H9 (cell line): ENCODE results near the gene MITF. TPM values are rescaled to one million over a fixed set of nuclear protein-coding genes. Genes with fewer than 3 reads are reported as not detected.

Experiments
- DNase-seq: peaks from one replicate; pipeline ENCODE4 v3.0.0-alpha.2; 2017
- H2AFZ ChIP-seq: one replicate; pipeline ENCODE4 v1.6.1; 2013; ENCODE audit warnings: mild to moderate bottlenecking, low read length, control low read depth, moderate library complexity
- H2AK5ac ChIP-seq: 2 replicates; pipeline ENCODE4 v1.6.1; 2013; ENCODE audit warnings: low read length, control low read depth, mixed read lengths; ENCODE audit not compliant: insufficient read length
- H2BK120ac ChIP-seq: one replicate; pipeline ENCODE4 v1.6.1; 2013; ENCODE audit warnings: low read depth, mild to moderate bottlenecking, low read length, control low read depth, inconsistent platforms; ENCODE audit not compliant: poor library complexity, severe bottlenecking
- H2BK12ac ChIP-seq: 2 replicates; pipeline ENCODE4 v1.6.1; 2013; ENCODE audit warnings: low read length, control low read depth, mixed read lengths, low read depth; ENCODE audit not compliant: insufficient read length
- H2BK15ac ChIP-seq: 2 replicates; pipeline ENCODE4 v1.6.1; 2013; ENCODE audit warnings: low read depth, low read length, control low read depth
- H2BK20ac ChIP-seq: one replicate; pipeline ENCODE4 v1.6.1; 2013; ENCODE audit warnings: low read depth, mild to moderate bottlenecking, low read length, control low read depth, inconsistent platforms; ENCODE audit not compliant: poor library complexity, severe bottlenecking
- H2BK5ac ChIP-seq: 2 replicates; pipeline ENCODE4 v1.6.1; 2013; ENCODE audit warnings: low read length, control low read depth, mixed read lengths; ENCODE audit not compliant: insufficient read length
- H3K14ac ChIP-seq: 2 replicates; pipeline ENCODE4 v1.6.1; 2013; ENCODE audit warnings: low read length, control low read depth; ENCODE audit not compliant: insufficient read depth
- H3K18ac ChIP-seq: 2 replicates; pipeline ENCODE4 v1.6.1; 2013; ENCODE audit warnings: low read depth, mild to moderate bottlenecking, mixed read lengths, low read length, control low read depth; ENCODE audit not compliant: insufficient read length
- H3K23ac ChIP-seq: 2 replicates; pipeline ENCODE4 v1.6.1; 2013; ENCODE audit warnings: low read length, control low read depth, mixed read lengths, low read depth; ENCODE audit not compliant: insufficient read length
- H3K23me2 ChIP-seq: 2 replicates; pipeline ENCODE4 v1.6.1; 2013; ENCODE audit warnings: low read depth, mild to moderate bottlenecking, mixed read lengths, low read length, control low read depth; ENCODE audit not compliant: insufficient read length, poor library complexity, severe bottlenecking
- H3K27ac ChIP-seq: 2 replicates; pipeline ENCODE4 v1.5.1; 2013; ENCODE audit warnings: low read length, control low read depth, mixed read lengths, low read depth; ENCODE audit not compliant: insufficient read length
- H3K27me3 ChIP-seq: 2 replicates; pipeline ENCODE4 v1.6.1; 2013; ENCODE audit warnings: low read length, control low read depth, inconsistent platforms; ENCODE audit not compliant: insufficient read depth
- H3K4ac ChIP-seq: 2 replicates; pipeline ENCODE4 v1.6.1; 2013; ENCODE audit warnings: low read depth, mild to moderate bottlenecking, control low read depth, inconsistent platforms, low read length, moderate library complexity
- H3K4me1 ChIP-seq: 2 replicates; pipeline ENCODE4 v1.6.1; 2013; ENCODE audit warnings: low read length, control low read depth, inconsistent platforms; ENCODE audit not compliant: insufficient read depth
- H3K4me2 ChIP-seq: 2 replicates; pipeline ENCODE4 v1.6.1; 2013; ENCODE audit warnings: low read length, control low read depth, mixed read lengths; ENCODE audit not compliant: insufficient read length, insufficient read depth
- H3K56ac ChIP-seq: 2 replicates; pipeline ENCODE4 v1.6.1; 2013; ENCODE audit warnings: low read depth, mild to moderate bottlenecking, mixed read lengths, low read length, control low read depth; ENCODE audit not compliant: insufficient read length
- H3K79me1 ChIP-seq: 2 replicates; pipeline ENCODE4 v1.6.1; 2013; ENCODE audit warnings: low read depth, mild to moderate bottlenecking, moderate library complexity, low read length, control low read depth, inconsistent platforms; ENCODE audit not compliant: insufficient read depth, poor library complexity, severe bottlenecking
- H3K79me2 ChIP-seq: 2 replicates; pipeline ENCODE4 v1.6.1; 2013; ENCODE audit warnings: low read length, control low read depth, inconsistent platforms; ENCODE audit not compliant: insufficient read depth
- H3K9ac ChIP-seq: 2 replicates; pipeline ENCODE4 v1.6.1; 2013; ENCODE audit warnings: low read length, control low read depth, mixed read lengths; ENCODE audit not compliant: insufficient read length; ENCODE audit errors: extremely low read depth
- H3K9me3 ChIP-seq: one replicate; pipeline ENCODE4 v1.6.1; 2013; ENCODE audit warnings: low read depth, low read length, inconsistent platforms; ENCODE audit not compliant: control insufficient read depth
- H3T11ph ChIP-seq: one replicate; pipeline ENCODE4 v1.6.1; 2013; ENCODE audit warnings: mild to moderate bottlenecking, low read length, control low read depth, inconsistent platforms
- H4K20me1 ChIP-seq: one replicate; pipeline ENCODE4 v1.6.1; 2013; ENCODE audit not compliant: control insufficient read depth, insufficient read length, insufficient read depth
- H4K5ac ChIP-seq: 2 replicates; pipeline ENCODE4 v1.6.1; 2013; ENCODE audit warnings: low read depth, mild to moderate bottlenecking, mixed read lengths, low read length, control low read depth; ENCODE audit not compliant: insufficient read length
- H4K8ac ChIP-seq: replicated peaks from 2 replicates; pipeline ENCODE4 v1.6.1; 2013; ENCODE audit warnings: low read length, control low read depth, mixed read lengths, low read depth; ENCODE audit not compliant: insufficient read length
- H4K91ac ChIP-seq: 2 replicates; pipeline ENCODE4 v1.6.1; 2013; ENCODE audit warnings: low read depth, mild to moderate bottlenecking, moderate library complexity, mixed read lengths, low read length, control low read depth; ENCODE audit not compliant: insufficient read length
- H3K27ac Mint-ChIP-seq, 3 experiments: 2 replicates in 2 of 3; 3 replicates in 1 of 3; pipeline ENCODE4 v1.8.0; 2020 to 2021; ENCODE audit warnings: mixed read lengths in 3 of 3, mild to moderate bottlenecking in 1 of 3, moderate library complexity in 1 of 3
- H3K27me3 Mint-ChIP-seq: 2 replicates; pipeline ENCODE4 v1.8.0; 2021; ENCODE audit warnings: low read depth, mild to moderate bottlenecking, moderate library complexity, mixed read lengths
- H3K36me3 Mint-ChIP-seq, 3 experiments: 2 replicates in 2 of 3; 3 replicates in 1 of 3; pipeline ENCODE4 v1.8.0; 2020 to 2021; ENCODE audit warnings: low read depth in 3 of 3, mixed read lengths in 3 of 3; ENCODE audit not compliant: insufficient read depth in 1 of 3
- H3K4me1 Mint-ChIP-seq, 2 experiments: 2 replicates each; pipeline ENCODE4 v1.8.0; 2020; ENCODE audit warnings: mixed read lengths in 2 of 2
- H3K4me3 Mint-ChIP-seq, 2 experiments: 2 replicates in 1 of 2; 3 replicates in 1 of 2; pipeline ENCODE4 v1.8.0; 2020 to 2021; ENCODE audit warnings: mild to moderate bottlenecking in 2 of 2, mixed read lengths in 2 of 2, moderate library complexity in 1 of 2
- H3K9me3 Mint-ChIP-seq, 2 experiments: 2 replicates in 1 of 2; 3 replicates in 1 of 2; pipeline ENCODE4 v1.8.0; 2020; ENCODE audit warnings: mild to moderate bottlenecking in 2 of 2, mixed read lengths in 2 of 2, moderate library complexity in 1 of 2
- CTCF ChIP-seq: fragments of 200-600 bp; sonication (generic); conservative IDR thresholded peaks from 3 replicates; pipeline ENCODE4 v1.8.0; 2021; ENCODE audit warnings: antibody characterized with exemption, mild to moderate bottlenecking
- WGBS: extraction: QIAGEN DNeasy Blood & Tissue Kit; methylation state at CpG from one replicate; pipeline ENCODE4 v1.1.7; 2013; ENCODE audit warnings: missing lambda C conversion rate, low lambda C conversion rate, mixed read lengths; ENCODE audit not compliant: insufficient read length; ENCODE audit errors: extremely low coverage; 5-methylcytosine and 5-hydroxymethylcytosine counted together
- total RNA-seq: library from RNA; stranded (reverse); gene quantifications from 2 replicates; pipeline ENCODE4 v1.2.1, GENCODE V29; 2021

The MITF gene
- total RNA-seq, 1 experiment from 2014 or later: 0.81 TPM

GRCh38 chr3:69819282-69819681 lies 80.0 kb downstream of the MITF start:
- no peak for DNase-seq
- Mint-ChIP-seq H3K9me3 (no peaks in the 10 kb centered on the region), H3K27ac (no peak overlapping the region), H3K36me3 (no peaks in the 10 kb centered on the region), H3K4me3 (no peak overlapping the region), H3K4me1 (no peaks in the 10 kb centered on the region), H3K27me3 (no peaks in the 10 kb centered on the region; the same call in 1 of the 2 replicates)
- H4K5ac ChIP-seq: no peak overlapping the region
- no peak overlapping the region for H3K18ac ChIP-seq
- no peaks in the 10 kb centered on the region for H3K4me1 ChIP-seq
- no peak overlapping the region for H3K4me2 ChIP-seq
- H3K14ac ChIP-seq: no peak overlapping the region
- no peaks in the 10 kb centered on the region for H3K79me1 ChIP-seq
- H2AK5ac ChIP-seq: no peak overlapping the region
- TF ChIP-seq CTCF: no peak
- H3K27ac ChIP-seq: no peak overlapping the region
- H4K91ac ChIP-seq: no peak overlapping the region
- H3K56ac ChIP-seq: no peak overlapping the region
- WGBS: no CpG with 5 or more reads among the region's 3 CpGs
- no peaks in the 10 kb centered on the region for H3K23me2 ChIP-seq
- no peak overlapping the region for H4K8ac ChIP-seq
- no peaks in the 10 kb centered on the region for H3K9me3 ChIP-seq
- no peaks in the 10 kb centered on the region for H4K20me1 ChIP-seq
- no peak overlapping the region for H3K9ac ChIP-seq
- no peak overlapping the region for H2BK20ac ChIP-seq
- H2BK120ac ChIP-seq: no peak overlapping the region
- no peak overlapping the region for H3K4ac ChIP-seq
- H2BK15ac ChIP-seq: no peak overlapping the region
- H2AFZ ChIP-seq: no peak overlapping the region
- H3K79me2 ChIP-seq: no peaks in the 10 kb centered on the region
- no peak overlapping the region for H2BK12ac ChIP-seq
- no peak overlapping the region for H3T11ph ChIP-seq
- no peak overlapping the region for H2BK5ac ChIP-seq
- no peak overlapping the region for H3K23ac ChIP-seq
- no peaks in the 10 kb centered on the region for H3K27me3 ChIP-seq
